Measurements from ENCODE around the gene LAPTM4A. TPM values are rescaled to one million over a fixed set of nuclear protein-coding genes. Genes with fewer than 3 reads are reported as not detected.

LAPTM4A gene
- total RNA-seq, 4 donors from 2014 or later, result 138 to 216 (median 191) TPM

- H3K9me3 ChIP-seq, result no peaks in the 10 kb centered on the region
- H3K4me3 ChIP-seq, result no peak overlapping the region
- no peak overlapping the region for H3K27ac ChIP-seq
- no peaks in the 10 kb centered on the region for H3K36me3 ChIP-seq
- DNase-seq (ENCODE audit: low spot score in 2 of 2), result no peak
- H3K27me3 ChIP-seq, result no peaks in the 10 kb centered on the region
- peaks cover 0 to 51% (median 15%) of the 10 kb centered on the region in 4 donors for H3K4me1 ChIP-seq
- TF ChIP-seq CTCF (IDR thresholded peaks at IDR 0.05), result no peak
- no peak for TF ChIP-seq POLR2A (IDR thresholded peaks at IDR 0.05)
- TF ChIP-seq EP300 (IDR thresholded peaks at IDR 0.05), result no peak
Measured at GRCh38 chr2:20069756-20070155, 18.3 kb upstream of the LAPTM4A start.

DNA sequence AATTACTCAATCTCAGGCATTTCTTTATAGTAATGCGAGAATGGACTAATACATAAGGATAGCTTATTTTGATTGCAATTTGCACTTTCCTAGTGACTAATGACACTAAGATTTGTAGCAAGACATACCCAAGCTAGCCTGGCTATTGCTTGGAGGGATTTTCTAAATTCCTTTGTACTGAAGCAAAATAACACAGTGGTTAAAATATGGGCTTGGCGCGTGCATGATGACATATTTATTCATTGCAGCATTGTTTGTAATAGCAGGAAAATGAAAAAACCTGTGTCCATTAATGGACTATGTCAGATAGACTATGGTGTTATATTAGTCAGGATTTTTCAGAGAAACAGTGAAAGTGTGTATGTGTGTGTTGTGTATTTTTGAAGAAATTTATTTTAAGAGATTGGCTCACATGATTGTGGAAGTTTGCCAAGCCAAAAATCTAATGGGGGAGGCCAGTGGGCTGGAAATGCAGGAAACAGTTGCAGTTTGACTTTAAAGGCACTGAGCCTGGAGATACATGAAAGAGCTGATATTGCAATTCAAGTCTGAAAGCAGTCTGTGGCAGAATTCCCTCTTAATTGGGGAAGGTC, 16.7 kb upstream of the LAPTM4A start:
- DNase-seq (ENCODE audit: low spot score in 2 of 2), result no peak
- WGBS, 2 donors, result 43 to 56% methylated on average over 3 of the region's 3 CpGs
- no peaks in the 10 kb centered on the region for H3K9me3 ChIP-seq

GRCh38 chr2:20065885-20066602, 14.6 kb upstream of the LAPTM4A start:
- peak in 1 of 2 donors; percentile 48 for DNase-seq (ENCODE audit: low spot score in 2 of 2)
- peaks cover 0 to 42% (median 8%) of the 10 kb centered on the region in 4 donors for H3K4me1 ChIP-seq
- H3K36me3 ChIP-seq, result no peaks in the 10 kb centered on the region
- H3K27me3 ChIP-seq, result no peaks in the 10 kb centered on the region
- 18 to 20% methylated on average over 6 of the region's 6 CpGs for WGBS, 2 donors
- TF ChIP-seq EP300 (IDR thresholded peaks at IDR 0.05), result no peak
- no peaks in the 10 kb centered on the region for H3K9me3 ChIP-seq
- no peak overlapping the region for H3K4me3 ChIP-seq
- H3K27ac ChIP-seq, result peak overlapping the region in 2 of 4 donors; percentile 43 to 44

More for the DNA sequence above, 16.7 kb upstream of the LAPTM4A start:
- no peaks in the 10 kb centered on the region for H3K36me3 ChIP-seq
- H3K27ac ChIP-seq, result no peak overlapping the region
- TF ChIP-seq CTCF (IDR thresholded peaks at IDR 0.05), result no peak
- TF ChIP-seq POLR2A (IDR thresholded peaks at IDR 0.05), result no peak
- TF ChIP-seq EP300 (IDR thresholded peaks at IDR 0.05), result no peak
- peaks cover 0 to 43% (median 15%) of the 10 kb centered on the region in 4 donors for H3K4me1 ChIP-seq
- H3K4me3 ChIP-seq, result no peak overlapping the region
- H3K27me3 ChIP-seq, result no peaks in the 10 kb centered on the region

DNA sequence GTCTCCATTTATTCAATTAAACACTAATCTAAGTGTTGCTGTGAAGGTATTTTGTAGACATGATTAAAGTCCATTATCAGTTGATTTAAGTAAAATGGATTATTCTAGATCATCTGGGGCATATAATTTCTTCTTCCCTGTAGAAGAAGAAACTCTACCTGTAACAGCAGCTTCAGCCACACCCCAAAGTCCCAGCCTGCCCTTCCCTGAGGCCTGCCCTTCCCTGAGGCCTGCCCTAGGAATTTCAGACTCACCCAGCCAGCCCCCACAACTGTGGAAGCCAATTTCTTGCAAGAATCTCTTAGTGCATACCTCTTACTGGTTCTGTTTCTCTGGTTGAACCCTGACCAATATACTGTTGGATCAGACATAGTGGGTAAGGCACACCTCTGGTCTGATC, 13.4 kb upstream of the LAPTM4A start:
- H3K4me1 ChIP-seq, result peaks cover 0 to 39% (median 8%) of the 10 kb centered on the region in 4 donors
- no peaks in the 10 kb centered on the region for H3K36me3 ChIP-seq
- no peaks in the 10 kb centered on the region for H3K27me3 ChIP-seq
- DNase-seq (ENCODE audit: low spot score in 2 of 2), result no peak
- no peak overlapping the region for H3K4me3 ChIP-seq
- TF ChIP-seq CTCF (IDR thresholded peaks at IDR 0.05) (no peak), POLR2A (IDR thresholded peaks at IDR 0.05) (no peak), EP300 (IDR thresholded peaks at IDR 0.05) (no peak)
- H3K27ac ChIP-seq, result peak overlapping the region in 1 of 4 donors; percentile 77
- no peaks in the 10 kb centered on the region for H3K9me3 ChIP-seq

GRCh38 chr2:20064421-20064820, 13.0 kb upstream of the LAPTM4A start:
- 96 to 100% methylated on average over 3 of the region's 3 CpGs for WGBS, 2 donors
- no peaks in the 10 kb centered on the region for H3K9me3 ChIP-seq
- no peak for DNase-seq (ENCODE audit: low spot score in 2 of 2)
- H3K4me3 ChIP-seq, result no peak overlapping the region
- no peak for TF ChIP-seq POLR2A (IDR thresholded peaks at IDR 0.05)
- no peak for TF ChIP-seq CTCF (IDR thresholded peaks at IDR 0.05)
- TF ChIP-seq EP300 (IDR thresholded peaks at IDR 0.05), result no peak
- peak overlapping the region in 2 of 4 donors; percentile 77 to 87 for H3K27ac ChIP-seq
- H3K4me1 ChIP-seq, result peaks cover 0 to 39% (median 8%) of the 10 kb centered on the region in 4 donors
- no peaks in the 10 kb centered on the region for H3K27me3 ChIP-seq
- no peaks in the 10 kb centered on the region for H3K36me3 ChIP-seq
